ENCODE results near the gene HTR3B. TPM values are rescaled to one million over a fixed set of nuclear protein-coding genes. Genes with fewer than 3 reads are reported as not detected.
"Not testable (repeated sequence)": the region's sequence is repeated elsewhere in the genome, so short reads cannot be mapped to it uniquely, and the experiment has no call there.

Gene HTR3B
- total and polyA plus RNA-seq, 8 donors: not detected

GRCh38 chr11:113906516-113906915 lies 1.9 kb downstream of the HTR3B start:
- H3K4me1 ChIP-seq: peaks cover 7 to 10% (median 8%) of the 10 kb centered on the region in 3 donors
- FAIRE-seq: no peak
- 10 to 21% methylated on average over 2 of the region's 2 CpGs for WGBS, 2 donors
- intact Hi-C loops (cut with DNase I): no loop called here
- H3K27me3 ChIP-seq: no peaks in the 10 kb centered on the region
- peak; percentile 86 to 98 (median 96) for ATAC-seq
- TF ChIP-seq CTCF (IDR thresholded peaks at IDR 0.05): no peak
- no peaks in the 10 kb centered on the region for H3K36me3 ChIP-seq
- H3K27ac ChIP-seq: peak overlapping the region in 2 of 4 donors; percentile 5 to 36
- H3K9me3 ChIP-seq: no peaks in the 10 kb centered on the region
- peak in 3 of 6 donors; percentile 23 to 45 (median 29) for DNase-seq
- no peak overlapping the region for H3K4me3 ChIP-seq

- WGBS, 2 donors: 37 to 39% methylated on average over 1 of the region's 1 CpG
- no peak overlapping the region for H3K4me3 ChIP-seq
- no peaks in the 10 kb centered on the region for H3K36me3 ChIP-seq
- no peak for FAIRE-seq
- no peak for ATAC-seq
- no peak overlapping the region for H3K27ac ChIP-seq
- TF ChIP-seq CTCF (IDR thresholded peaks at IDR 0.05): no peak
- intact Hi-C loops (cut with DNase I): no loop called here
- H3K4me1 ChIP-seq: peaks cover 7 to 10% (median 8%) of the 10 kb centered on the region in 3 donors
- no peaks in the 10 kb centered on the region for H3K27me3 ChIP-seq
- DNase-seq: no peak
- no peaks in the 10 kb centered on the region for H3K9me3 ChIP-seq
Observed at GRCh38 chr11:113907152-113907551, 2.6 kb downstream of the HTR3B start.

- no peak for DNase-seq
- Histone ChIP-seq H3K27me3 (no peaks in the 10 kb centered on the region), H3K36me3 (no peaks in the 10 kb centered on the region), H3K4me3 (no peak overlapping the region), H3K27ac (no peak overlapping the region), H3K9me3 (no peaks in the 10 kb centered on the region), H3K4me1 (peaks cover 7 to 10% (median 8%) of the 10 kb centered on the region in 3 donors)
- intact Hi-C loops (cut with DNase I): no loop called here
- no peak for TF ChIP-seq CTCF (IDR thresholded peaks at IDR 0.05)
- 85 to 89% methylated on average over 8 of the region's 8 CpGs for WGBS, 2 donors
- ATAC-seq: no peak
- no peak for FAIRE-seq
Observed at GRCh38 chr11:113907681-113908080, 3.1 kb downstream of the HTR3B start.

GRCh38 chr11:113908098-113908497 lies 3.5 kb downstream of the HTR3B start:
- Histone ChIP-seq H3K9me3 (no peaks in the 10 kb centered on the region), H3K4me1 (peaks cover 7 to 10% (median 8%) of the 10 kb centered on the region in 3 donors), H3K27ac (no peak overlapping the region), H3K36me3 (no peaks in the 10 kb centered on the region), H3K4me3 (no peak overlapping the region), H3K27me3 (no peaks in the 10 kb centered on the region)
- ATAC-seq (no peak), FAIRE-seq (no peak), DNase-seq (no peak)
- intact Hi-C loops (cut with DNase I): no loop called here
- no peak for TF ChIP-seq CTCF (IDR thresholded peaks at IDR 0.05)
- WGBS, 2 donors: 86 to 87% methylated on average over 9 of the region's 9 CpGs

GRCh38 chr11:113911491-113911890 lies 6.9 kb downstream of the HTR3B start:
- intact Hi-C loops (cut with DNase I); H3K27me3 ChIP-seq; H3K36me3 ChIP-seq; H3K4me3 ChIP-seq; FAIRE-seq; H3K4me1 ChIP-seq; H3K9me3 ChIP-seq; DNase-seq; H3K27ac ChIP-seq; ATAC-seq: not testable (repeated sequence)
- WGBS, 2 donors: 92 to 95% methylated on average over 9 of the region's 9 CpGs
